ENCODE measurements around the gene CLCN3. TPM values are rescaled to one million over a fixed set of nuclear protein-coding genes. Genes with fewer than 3 reads are reported as not detected.

Gene CLCN3
- total RNA-seq, 1 experiment from 2014 or later = 56.0 TPM

DNA sequence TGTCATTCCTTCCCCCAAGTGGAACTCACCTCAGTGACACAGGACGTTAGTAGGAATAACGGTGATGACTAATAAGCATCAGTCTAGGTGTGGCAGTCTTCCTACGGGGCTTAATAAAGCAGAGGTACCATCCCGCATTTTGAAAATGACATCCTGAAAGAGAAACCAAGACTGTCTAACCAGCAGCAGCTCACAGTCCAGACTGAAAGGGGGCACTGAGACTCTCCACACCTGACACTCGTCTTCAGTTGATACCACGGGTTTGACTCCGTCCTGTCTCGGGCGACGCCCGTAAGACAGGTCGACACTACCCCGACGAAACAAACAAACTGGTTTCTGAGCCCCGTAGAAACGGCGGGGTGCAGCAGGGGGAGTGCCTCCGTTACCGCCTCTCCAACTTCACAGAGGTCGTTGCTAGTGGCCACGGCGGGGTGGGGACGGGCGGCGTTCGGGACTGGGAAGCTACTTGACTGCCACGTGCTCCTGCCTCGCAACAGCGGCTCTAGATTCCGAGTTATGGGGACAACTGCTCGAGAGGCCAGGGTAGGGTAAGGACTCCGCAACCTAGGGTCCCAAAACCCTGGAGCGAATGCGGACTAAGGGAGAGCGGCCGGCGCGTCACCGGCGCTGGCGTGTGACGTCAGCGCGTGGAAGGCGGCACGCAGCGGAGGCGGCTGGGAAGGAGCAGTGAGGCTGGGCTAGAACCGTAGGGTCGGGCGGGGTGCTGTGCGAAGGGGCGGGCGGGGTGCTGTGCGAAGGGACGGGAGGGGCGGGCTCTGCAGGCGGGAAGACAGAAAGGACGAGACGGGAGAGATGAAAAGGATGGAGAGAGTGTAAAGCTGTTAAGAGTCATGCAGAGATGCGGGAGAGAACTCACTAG lies 8.1 kb upstream of the CLCN3 start, which contains the start of gene NEK1:
Gene NEK1, minus strand, starts transcription at position 593 of the 880 bp plus-strand sequence. CDS start 9,953 bp downstream, outside the sequence.
- ChIA-PET POLR2A (interaction anchor here (0.6 to 8.5 kb wide), 16 partner anchors 8 to 659 kb away, joined by 3 to 122 read pairs (median 4); partner anchors contain the start of genes CLCN3 and MFAP3L), CTCF (interaction anchor here (0.6 to 2.3 kb wide), 23 partner anchors 8 to 1937 kb away, joined by 3 to 14 read pairs (median 3); partner anchors contain the start of genes CLCN3 and HPF1)
- H3K4me3 Mint-ChIP-seq (ENCODE audit: unreplicated experiment) = peak within 1 kb of the TSS; percentile 98
- TSS peak; percentile 68 for BruUV-seq (replicated peaks)
- peaks cover 12% of the 10 kb centered on the region for H3K4me1 Mint-ChIP-seq (ENCODE audit: insufficient read depth, unreplicated experiment)
- no peaks in the 10 kb centered on the region for H3K9me3 Mint-ChIP-seq (ENCODE audit: unreplicated experiment)
- peak within 1 kb of the TSS; percentile 98 for H3K27ac Mint-ChIP-seq (ENCODE audit: low read depth, unreplicated experiment)
- intact Hi-C loops (cut with micrococcal nuclease) = loop anchor here (2.0 to 5.0 kb wide), 4 partner anchors 47 to 479 kb away; no protein-coding TSS in a partner anchor
- peaks cover 19% of the 10 kb centered on the region for H3K36me3 Mint-ChIP-seq (ENCODE audit: insufficient read depth, unreplicated experiment)
- no peak for TF ChIP-seq CTCF (IDR thresholded peaks at IDR 0.05; ENCODE audit: unreplicated experiment)
- H3K27me3 Mint-ChIP-seq (ENCODE audit: insufficient read depth, unreplicated experiment) = no peaks in the 10 kb centered on the region
- peak; percentile 87 for DNase-seq (ENCODE audit: unreplicated experiment)

GRCh38 chr4:169612871-169613859 lies 7.2 kb upstream of the CLCN3 start:
- no peaks in the 10 kb centered on the region for H3K27me3 Mint-ChIP-seq (ENCODE audit: insufficient read depth, unreplicated experiment)
- peaks cover 14% of the 10 kb centered on the region for H3K36me3 Mint-ChIP-seq (ENCODE audit: insufficient read depth, unreplicated experiment)
- peak; percentile 56 for TF ChIP-seq CTCF (IDR thresholded peaks at IDR 0.05; ENCODE audit: unreplicated experiment)
- DNase-seq (ENCODE audit: unreplicated experiment) = peak; percentile 81
- BruUV-seq (replicated peaks) = no TSS peak
- intact Hi-C loops (cut with micrococcal nuclease) = loop anchor here (1.0 to 5.0 kb wide), 7 partner anchors 46 to 478 kb away; partner anchors contain the start of gene MFAP3L
- peak overlapping the region; percentile 98 for H3K27ac Mint-ChIP-seq (ENCODE audit: low read depth, unreplicated experiment)
- H3K9me3 Mint-ChIP-seq (ENCODE audit: unreplicated experiment) = no peaks in the 10 kb centered on the region
- POLR2A ChIA-PET = interaction anchor here (0.6 to 8.5 kb wide), 17 partner anchors 8 to 437 kb away, joined by 3 to 122 read pairs (median 4); partner anchors contain the start of genes CLCN3 and MFAP3L
- CTCF ChIA-PET = interaction anchor here (0.6 to 2.1 kb wide), 27 partner anchors 12 to 1937 kb away, joined by 3 to 14 read pairs (median 3); partner anchors contain the start of gene HPF1
- H3K4me3 Mint-ChIP-seq (ENCODE audit: unreplicated experiment) = peak overlapping the region; percentile 98
- peaks cover 12% of the 10 kb centered on the region for H3K4me1 Mint-ChIP-seq (ENCODE audit: insufficient read depth, unreplicated experiment)

- Mint-ChIP-seq H3K27me3 (ENCODE audit: insufficient read depth, unreplicated experiment) (no peaks in the 10 kb centered on the region), H3K9me3 (ENCODE audit: unreplicated experiment) (no peaks in the 10 kb centered on the region), H3K27ac (ENCODE audit: low read depth, unreplicated experiment) (no peak overlapping the region), H3K36me3 (ENCODE audit: insufficient read depth, unreplicated experiment) (peaks cover 7% of the 10 kb centered on the region), H3K4me1 (ENCODE audit: insufficient read depth, unreplicated experiment) (peaks cover 21% of the 10 kb centered on the region), H3K4me3 (ENCODE audit: unreplicated experiment) (no peak overlapping the region)
- TF ChIP-seq CTCF (IDR thresholded peaks at IDR 0.05; ENCODE audit: unreplicated experiment) = no peak
- no peak for DNase-seq (ENCODE audit: unreplicated experiment)
- ChIA-PET CTCF (interaction anchor here (0.5 to 0.7 kb wide), 3 partner anchors 10 to 1373 kb away, joined by 3 to 5 read pairs (median 3); no protein-coding TSS in a partner anchor), POLR2A (interaction anchor here (1.0 to 8.5 kb wide), 3 partner anchors 46 to 142 kb away, joined by 3 to 122 read pairs (median 4); partner anchors contain the start of gene HPF1)
- BruUV-seq (replicated peaks) = no TSS peak
- intact Hi-C loops (cut with micrococcal nuclease) = no loop called here
Observed at GRCh38 chr4:169615467-169616106, 4.8 kb upstream of the CLCN3 start.

All from MCF 10A (cell line).